Measurements from ENCODE around the gene HSP90AB1.

DNA sequence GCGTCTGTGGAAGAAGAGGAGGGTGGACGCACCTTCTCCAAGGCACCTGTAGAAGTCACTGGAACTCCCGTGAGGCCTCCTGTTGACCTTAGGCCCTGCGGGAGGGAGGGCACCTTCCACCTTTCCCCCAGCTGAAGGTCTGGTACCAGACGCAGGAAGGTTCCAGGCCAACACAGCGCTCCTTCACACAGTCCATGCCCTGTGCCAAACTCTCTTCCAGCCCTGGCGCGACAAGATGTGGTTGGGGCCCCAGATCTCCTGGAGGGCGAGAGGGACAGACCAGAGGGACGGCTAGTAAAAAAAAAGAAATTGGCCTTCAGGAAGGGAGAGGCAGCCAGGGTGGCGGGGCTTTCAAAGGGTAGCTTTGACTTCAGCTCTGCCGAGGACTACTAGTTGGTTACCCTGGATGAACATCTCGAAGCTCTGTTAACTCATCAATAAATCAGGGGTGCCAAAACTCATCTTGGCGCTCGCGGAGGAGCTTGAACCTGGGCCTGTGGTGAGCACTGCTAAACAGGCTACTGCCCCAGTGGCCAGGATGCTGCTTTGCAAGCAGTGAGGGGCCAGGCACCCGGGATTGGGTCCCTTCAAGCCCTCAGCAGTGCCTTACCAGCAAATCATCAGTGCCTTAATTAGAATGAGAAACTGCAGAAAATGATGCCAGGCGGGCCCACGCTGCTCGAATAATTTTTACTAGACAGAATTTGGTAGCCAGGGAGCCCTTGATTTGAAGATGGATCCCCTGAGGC, 51.3 kb downstream of the HSP90AB1 start:
- TF ChIP-seq, protein P1, sequence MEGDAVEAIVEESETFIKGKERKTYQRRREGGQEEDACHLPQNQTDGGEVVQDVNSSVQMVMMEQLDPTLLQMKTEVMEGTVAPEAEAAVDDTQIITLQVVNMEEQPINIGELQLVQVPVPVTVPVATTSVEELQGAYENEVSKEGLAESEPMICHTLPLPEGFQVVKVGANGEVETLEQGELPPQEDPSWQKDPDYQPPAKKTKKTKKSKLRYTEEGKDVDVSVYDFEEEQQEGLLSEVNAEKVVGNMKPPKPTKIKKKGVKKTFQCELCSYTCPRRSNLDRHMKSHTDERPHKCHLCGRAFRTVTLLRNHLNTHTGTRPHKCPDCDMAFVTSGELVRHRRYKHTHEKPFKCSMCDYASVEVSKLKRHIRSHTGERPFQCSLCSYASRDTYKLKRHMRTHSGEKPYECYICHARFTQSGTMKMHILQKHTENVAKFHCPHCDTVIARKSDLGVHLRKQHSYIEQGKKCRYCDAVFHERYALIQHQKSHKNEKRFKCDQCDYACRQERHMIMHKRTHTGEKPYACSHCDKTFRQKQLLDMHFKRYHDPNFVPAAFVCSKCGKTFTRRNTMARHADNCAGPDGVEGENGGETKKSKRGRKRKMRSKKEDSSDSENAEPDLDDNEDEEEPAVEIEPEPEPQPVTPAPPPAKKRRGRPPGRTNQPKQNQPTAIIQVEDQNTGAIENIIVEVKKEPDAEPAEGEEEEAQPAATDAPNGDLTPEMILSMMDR (IDR thresholded peaks at IDR 0.05): no peak
- TF ChIP-seq POLR2A (IDR thresholded peaks at IDR 0.05) (no peak), POLR2AphosphoS5 (IDR thresholded peaks at IDR 0.05) (no peak)
